GM23338 (cell line): ENCODE measurements around the gene ALG6. TPM values are rescaled to one million over a fixed set of nuclear protein-coding genes. Genes with fewer than 3 reads are reported as not detected.

ENCODE experiments used
- ATAC-seq: fragments of 200-7000 bp; cut with Tn5 transposase; 3 replicates; pipeline ENCODE4 v1.9.1; 2020
- DNase-seq: peaks from one replicate; pipeline ENCODE4 v3.0.0-alpha.2; 2015; ENCODE audit warnings: low spot score
- H2AFZ ChIP-seq: fragments of 200-600 bp; sonication (generic); 2 replicates; pipeline ENCODE4 v1.8.0; 2016; ENCODE audit warnings: antibody characterized with exemption, mild to moderate bottlenecking, moderate library complexity
- H3F3A ChIP-seq: fragments of 200-600 bp; sonication (generic); replicated peaks from 2 replicates; pipeline ENCODE4 v1.8.0; 2017; ENCODE audit warnings: antibody characterized with exemption, mixed run types, low read depth
- H3K27ac ChIP-seq: fragments of 200-600 bp; sonication (generic); 2 replicates; pipeline ENCODE4 v1.6.1; 2016; ENCODE audit warnings: low read depth
- H3K27me3 ChIP-seq: fragments of 200-600 bp; sonication (generic); 2 replicates; pipeline ENCODE4 v1.8.0; 2016; ENCODE audit warnings: mild to moderate bottlenecking, mixed run types, moderate library complexity; ENCODE audit not compliant: insufficient read depth
- H3K36me3 ChIP-seq: fragments of 200-600 bp; sonication (generic); 2 replicates; pipeline ENCODE4 v1.8.0; 2016; ENCODE audit warnings: mild to moderate bottlenecking; ENCODE audit not compliant: insufficient read depth
- H3K4me1 ChIP-seq: fragments of 200-600 bp; sonication (generic); 2 replicates; pipeline ENCODE4 v1.8.0; 2016; ENCODE audit warnings: mild to moderate bottlenecking, moderate library complexity; ENCODE audit not compliant: insufficient read depth
- H3K4me2 ChIP-seq: fragments of 200-600 bp; sonication (generic); 2 replicates; pipeline ENCODE4 v1.7.1; 2017; ENCODE audit warnings: mixed run types
- H3K4me3 ChIP-seq: fragments of 200-600 bp; sonication (generic); 2 replicates; pipeline ENCODE4 v1.6.1; 2016; ENCODE audit warnings: mixed run types
- H3K79me2 ChIP-seq: fragments of 200-600 bp; sonication (generic); replicated peaks from 2 replicates; pipeline ENCODE4 v1.8.0; 2017; ENCODE audit warnings: mild to moderate bottlenecking; ENCODE audit not compliant: insufficient read depth
- H3K9me2 ChIP-seq: fragments of 200-600 bp; sonication (generic); 2 replicates; pipeline ENCODE4 v1.8.0; 2017; ENCODE audit not compliant: insufficient read depth
- H4K20me1 ChIP-seq: fragments of 200-600 bp; sonication (generic); replicated peaks from 2 replicates; pipeline ENCODE4 v1.8.0; 2017; ENCODE audit warnings: mild to moderate bottlenecking; ENCODE audit not compliant: insufficient read depth
- H3K27ac Mint-ChIP-seq: 2 replicates; pipeline ENCODE4 v1.8.0; 2020; ENCODE audit warnings: inconsistent platforms, mild to moderate bottlenecking, moderate library complexity, mixed read lengths
- H3K27me3 Mint-ChIP-seq: 3 replicates; pipeline ENCODE4 v1.8.0; 2022; ENCODE audit warnings: low read depth, mild to moderate bottlenecking, moderate library complexity, mixed read lengths, inconsistent platforms; ENCODE audit not compliant: insufficient read depth, poor library complexity
- H3K36me3 Mint-ChIP-seq: 3 replicates; pipeline ENCODE4 v1.8.0; 2021; ENCODE audit warnings: low read depth, mild to moderate bottlenecking, inconsistent platforms, moderate library complexity, mixed read lengths
- H3K4me1 Mint-ChIP-seq: 3 replicates; pipeline ENCODE4 v1.8.0; 2020; ENCODE audit warnings: mild to moderate bottlenecking, inconsistent platforms, mixed read lengths
- H3K4me3 Mint-ChIP-seq: 3 replicates; pipeline ENCODE4 v1.8.0; 2021; ENCODE audit warnings: moderate library complexity, mild to moderate bottlenecking, inconsistent platforms, mixed read lengths
- H3K9me3 Mint-ChIP-seq: 3 replicates; pipeline ENCODE4 v1.8.0; 2020; ENCODE audit warnings: moderate library complexity, mild to moderate bottlenecking, inconsistent platforms, mixed read lengths
- CTCF ChIP-seq, 2 experiments: fragments of 200-600 bp in 1 of 2; sonication (generic) in 1 of 2; conservative IDR thresholded peaks; 2 replicates each; pipeline versions ENCODE4 v1.5.1 to v1.6.1; 2016 to 2017; ENCODE audit warnings: antibody characterized with exemption in 2 of 2, low read depth in 2 of 2, mild to moderate bottlenecking in 2 of 2, moderate library complexity in 1 of 2
- EZH2 ChIP-seq: fragments of 200-600 bp; sonication (generic); IDR thresholded peaks from one replicate; pipeline ENCODE4 v1.8.0; 2017; ENCODE audit warnings: antibody characterized with exemption, mild to moderate bottlenecking, low read depth; ENCODE audit not compliant: unreplicated experiment
- EZH2phosphoT487 ChIP-seq: fragments of 200-600 bp; sonication (generic); IDR thresholded peaks from one replicate; pipeline ENCODE4 v1.8.1; 2018; ENCODE audit warnings: antibody characterized with exemption; ENCODE audit not compliant: unreplicated experiment
- NANOG ChIP-seq: IDR thresholded peaks from 2 replicates; pipeline ENCODE4 v1.6.1; 2016; ENCODE audit warnings: antibody characterized with exemption, borderline replicate concordance
- POLR2AphosphoS5 ChIP-seq: IDR thresholded peaks from 2 replicates; pipeline ENCODE4 v1.6.1; 2016; ENCODE audit warnings: antibody characterized with exemption, low read depth
- ZNF114 ChIP-seq: fragments of 250-450 bp; sonication (Bioruptor Pico); IDR thresholded peaks from 2 replicates; pipeline ENCODE4 v1.5.0; 2020; ENCODE audit warnings: mild to moderate bottlenecking, moderate library complexity
- ZNF331 ChIP-seq: fragments of 250-450 bp; sonication (Bioruptor Pico); IDR thresholded peaks from 2 replicates; pipeline ENCODE4 v1.5.0; 2020; ENCODE audit warnings: low read depth, mild to moderate bottlenecking, moderate library complexity
- ZNF462 ChIP-seq: fragments of 250-450 bp; sonication (Bioruptor Pico); IDR thresholded peaks from 2 replicates; pipeline ENCODE4 v1.5.0; 2020; ENCODE audit warnings: mild to moderate bottlenecking, moderate library complexity
- polyA plus RNA-seq: library from polyadenylated mRNA; unstranded; fragments of >200 nt; fragmentation: Nextera tagmentation; extraction: Ambion mirVana; gene quantifications from 2 replicates; pipeline ENCODE4 v1.2.1, GENCODE V29; 2016
- total RNA-seq: library from RNA; depleted of rRNA; stranded (reverse); fragments of >200 nt; shearing (Covaris generic); gene quantifications from 2 replicates; pipeline ENCODE4 v1.2.3, GENCODE V29; 2014

ALG6 gene
- total and polyA plus RNA-seq, 2 experiments from 2014 or later = 24.1 to 34.6 TPM

- no peak for TF ChIP-seq CTCF (conservative IDR thresholded peaks at IDR 0.05; ENCODE audit: low read depth in 2 of 2)
- TF ChIP-seq ZNF331 (CRISPR knock-in tag) = no peak
- no peak for TF ChIP-seq NANOG
- no peak for TF ChIP-seq ZNF114 (CRISPR knock-in tag)
Observed at GRCh38 chr1:63325279-63325985, 42.0 kb upstream of the ALG6 start (continued).

GRCh38 chr1:63326106-63326472 is 41.3 kb upstream of the ALG6 start:
- no peak overlapping the region for H3K27ac Mint-ChIP-seq
- peak overlapping the region; percentile 88 for H3K4me2 ChIP-seq
- H2AFZ ChIP-seq = no peak overlapping the region
- H3K79me2 ChIP-seq = peaks cover 13% of the 10 kb centered on the region
- no peaks in the 10 kb centered on the region for H3K9me2 ChIP-seq
- H3K4me3 Mint-ChIP-seq = peak overlapping the region; percentile 96
- TF ChIP-seq ZNF462 (CRISPR knock-in tag) (no peak), EZH2phosphoT487 (peak; percentile 46), EZH2 (peak; percentile 39), POLR2AphosphoS5 (0 out of 2 replicates have a peak, but pooled peaks have one; percentile 10)
- no peaks in the 10 kb centered on the region for H4K20me1 ChIP-seq
- peaks cover 69% of the 10 kb centered on the region for H3K27me3 ChIP-seq
- peaks cover 42% of the 10 kb centered on the region for H3K4me1 Mint-ChIP-seq
- H3K36me3 Mint-ChIP-seq = peaks cover 20% of the 10 kb centered on the region
- ATAC-seq (no peak), DNase-seq (peak; percentile 69)
- peak overlapping the region; percentile 61 for H3K4me3 ChIP-seq
- H3K9me3 Mint-ChIP-seq = peaks cover 4% of the 10 kb centered on the region; the same call in 2 of the 3 replicates
- peaks cover 40% of the 10 kb centered on the region for H3K4me1 ChIP-seq
- peaks cover 76% of the 10 kb centered on the region for H3K27me3 Mint-ChIP-seq
- no peaks in the 10 kb centered on the region for H3K36me3 ChIP-seq
- no peak overlapping the region for H3K27ac ChIP-seq
- peaks cover 7% of the 10 kb centered on the region; the same call in 1 of the 2 replicates for H3F3A ChIP-seq
